Vagina (tissue), 2 donors: ENCODE results near the gene S1PR5.

Experiments
- POLR2AphosphoS5 ChIP-seq, 2 donors: sonication (generic); formaldehyde crosslinking; IDR thresholded peaks; one replicate each; pipeline ENCODE4 v1.9.0; 2017; ENCODE audit warnings: antibody characterized with exemption in 2 of 2, mild to moderate bottlenecking in 2 of 2, low read depth in 1 of 2; ENCODE audit not compliant: insufficient read depth in 1 of 2
- TF ChIP-seq, protein P1 (sequence below), 3 experiments: fragments of 450-650 bp in 2 of 3; fragments of 200-600 bp in 1 of 3; sonication (generic) in 1 of 3; IDR thresholded peaks; one replicate each; pipeline ENCODE4 v1.5.1; 2017 to 2019; ENCODE audit warnings: antibody characterized with exemption in 3 of 3, mild to moderate bottlenecking in 2 of 3, moderate library complexity in 2 of 3

DNA sequence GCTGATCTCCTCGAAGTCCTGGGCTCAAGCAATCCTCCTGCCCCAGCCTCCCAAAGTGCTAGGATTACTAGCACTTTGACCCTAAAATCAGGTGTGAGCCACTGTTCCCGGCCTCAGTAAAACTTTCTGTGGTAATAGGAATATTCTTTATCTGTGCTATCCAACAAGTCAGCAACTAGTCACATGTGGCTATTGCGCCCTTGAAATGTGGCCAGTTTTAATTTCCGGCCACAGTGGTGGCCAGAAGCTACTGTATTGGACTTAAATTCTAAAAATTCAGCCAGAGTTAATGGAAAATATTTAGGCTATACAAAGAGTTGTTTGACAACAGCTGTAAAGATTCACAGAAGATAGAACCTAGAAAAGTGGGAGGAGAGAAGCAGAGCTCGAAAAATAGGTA, 44.1 kb downstream of the S1PR5 start:
- TF ChIP-seq, protein P1, sequence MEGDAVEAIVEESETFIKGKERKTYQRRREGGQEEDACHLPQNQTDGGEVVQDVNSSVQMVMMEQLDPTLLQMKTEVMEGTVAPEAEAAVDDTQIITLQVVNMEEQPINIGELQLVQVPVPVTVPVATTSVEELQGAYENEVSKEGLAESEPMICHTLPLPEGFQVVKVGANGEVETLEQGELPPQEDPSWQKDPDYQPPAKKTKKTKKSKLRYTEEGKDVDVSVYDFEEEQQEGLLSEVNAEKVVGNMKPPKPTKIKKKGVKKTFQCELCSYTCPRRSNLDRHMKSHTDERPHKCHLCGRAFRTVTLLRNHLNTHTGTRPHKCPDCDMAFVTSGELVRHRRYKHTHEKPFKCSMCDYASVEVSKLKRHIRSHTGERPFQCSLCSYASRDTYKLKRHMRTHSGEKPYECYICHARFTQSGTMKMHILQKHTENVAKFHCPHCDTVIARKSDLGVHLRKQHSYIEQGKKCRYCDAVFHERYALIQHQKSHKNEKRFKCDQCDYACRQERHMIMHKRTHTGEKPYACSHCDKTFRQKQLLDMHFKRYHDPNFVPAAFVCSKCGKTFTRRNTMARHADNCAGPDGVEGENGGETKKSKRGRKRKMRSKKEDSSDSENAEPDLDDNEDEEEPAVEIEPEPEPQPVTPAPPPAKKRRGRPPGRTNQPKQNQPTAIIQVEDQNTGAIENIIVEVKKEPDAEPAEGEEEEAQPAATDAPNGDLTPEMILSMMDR (IDR thresholded peaks at IDR 0.05), result no peak
- no peak for TF ChIP-seq POLR2AphosphoS5 (IDR thresholded peaks at IDR 0.05; ENCODE audit: insufficient read depth in 1 of 2, low read depth in 1 of 2)
